HepG2 (cell line): ENCODE data around the gene MAGIX. TPM values are rescaled to one million over a fixed set of nuclear protein-coding genes. Genes with fewer than 3 reads are reported as not detected.

Experiments used
- DPF2 ChIP-seq: sonication (generic); formaldehyde crosslinking; IDR thresholded peaks from 2 replicates; pipeline ENCODE4 v1.4.0; 2020; ENCODE audit warnings: mild to moderate bottlenecking, low read depth, missing genetic modification reagents, borderline replicate concordance
- GZF1 ChIP-seq: sonication (generic); formaldehyde crosslinking; IDR thresholded peaks from 2 replicates; pipeline ENCODE4 v1.5.1; 2020; ENCODE audit warnings: mild to moderate bottlenecking, missing genetic modification reagents
- HNRNPL ChIP-seq: fragments of 200-400 bp; formaldehyde crosslinking; IDR thresholded peaks from 2 replicates; pipeline ENCODE4 v1.6.1; 2017; ENCODE audit warnings: mild to moderate bottlenecking, low read depth, low read length
- NFATC3 ChIP-seq: sonication (generic); formaldehyde crosslinking; IDR thresholded peaks from 2 replicates; pipeline ENCODE4 v1.5.1; 2020; ENCODE audit warnings: mild to moderate bottlenecking, missing genetic modification reagents
- RBFOX2 ChIP-seq: fragments of 200-400 bp; formaldehyde crosslinking; IDR thresholded peaks from 2 replicates; pipeline ENCODE4 v1.6.1; 2017; ENCODE audit warnings: low read depth, mild to moderate bottlenecking, low read length
- YEATS4 ChIP-seq: sonication (generic); formaldehyde crosslinking; IDR thresholded peaks from 2 replicates; pipeline ENCODE4 v1.4.0; 2020; ENCODE audit warnings: missing genetic modification reagents, borderline replicate concordance
- ZNF3 ChIP-seq: IDR thresholded peaks from 2 replicates; pipeline ENCODE4 v1.7.0; 2017; ENCODE audit warnings: inconsistent platforms
- ZNF720 ChIP-seq: sonication (generic); formaldehyde crosslinking; IDR thresholded peaks from 2 replicates; pipeline ENCODE4 v1.4.0; 2020; ENCODE audit warnings: missing genetic modification reagents
- polyA plus RNA-seq, 8 experiments: library from polyadenylated mRNA; depleted of rRNA in 3 of 8; stranded (reverse) in 7 of 8; unstranded in 1 of 8; fragments of >200 nt; fragmentation: Illumina TruSeq in 4 of 8; extraction: Trizol in 4 of 8; gene quantifications; 2 replicates each; pipeline versions ENCODE4 v1.2.1 to v1.2.3, GENCODE V29; 2011 to 2016; ENCODE audit warnings: low read depth in 4 of 8, missing spikeins in 1 of 8, mixed read lengths in 1 of 8; ENCODE audit not compliant: insufficient read depth in 1 of 8
- total RNA-seq, 5 experiments: library from RNA; depleted of rRNA; stranded (reverse); fragments of >200 nt; fragmentation: Illumina TruSeq; extraction: Trizol; gene quantifications; 2 replicates each; pipeline ENCODE4 v1.2.3, GENCODE V29; 2016; ENCODE audit warnings: low read depth in 1 of 5
- TF ChIP-seq, protein P1 (sequence below): sonication (generic); formaldehyde crosslinking; IDR thresholded peaks from 2 replicates; pipeline ENCODE4 v1.5.0; 2020; ENCODE audit warnings: mild to moderate bottlenecking, missing genetic modification reagents
- TF ChIP-seq, protein P2 (sequence below): IDR thresholded peaks from 2 replicates; pipeline ENCODE4 v1.6.1; 2016; ENCODE audit warnings: control low read depth
- TF ChIP-seq, protein P3 (sequence below): sonication (generic); formaldehyde crosslinking; IDR thresholded peaks from 2 replicates; pipeline ENCODE4 v1.9.0; 2022; ENCODE audit warnings: low read depth, missing genetic modification reagents
- TF ChIP-seq, protein P4 (sequence below): sonication (generic); formaldehyde crosslinking; IDR thresholded peaks from 2 replicates; pipeline ENCODE4 v1.5.0; 2020; ENCODE audit warnings: mild to moderate bottlenecking, missing genetic modification reagents, borderline replicate concordance
- TF ChIP-seq, protein P5 (sequence below): IDR thresholded peaks from 2 replicates; pipeline ENCODE4 v1.6.1; 2016; ENCODE audit warnings: missing biosample characterization, missing genetic modification reagents, low read depth

MAGIX gene
- total and polyA plus RNA-seq, 2 of the 13 experiments (the other 11 are each of a cell fraction or from before 2014, with no cell fraction given): 0.63 to 1.2 TPM

DNA sequence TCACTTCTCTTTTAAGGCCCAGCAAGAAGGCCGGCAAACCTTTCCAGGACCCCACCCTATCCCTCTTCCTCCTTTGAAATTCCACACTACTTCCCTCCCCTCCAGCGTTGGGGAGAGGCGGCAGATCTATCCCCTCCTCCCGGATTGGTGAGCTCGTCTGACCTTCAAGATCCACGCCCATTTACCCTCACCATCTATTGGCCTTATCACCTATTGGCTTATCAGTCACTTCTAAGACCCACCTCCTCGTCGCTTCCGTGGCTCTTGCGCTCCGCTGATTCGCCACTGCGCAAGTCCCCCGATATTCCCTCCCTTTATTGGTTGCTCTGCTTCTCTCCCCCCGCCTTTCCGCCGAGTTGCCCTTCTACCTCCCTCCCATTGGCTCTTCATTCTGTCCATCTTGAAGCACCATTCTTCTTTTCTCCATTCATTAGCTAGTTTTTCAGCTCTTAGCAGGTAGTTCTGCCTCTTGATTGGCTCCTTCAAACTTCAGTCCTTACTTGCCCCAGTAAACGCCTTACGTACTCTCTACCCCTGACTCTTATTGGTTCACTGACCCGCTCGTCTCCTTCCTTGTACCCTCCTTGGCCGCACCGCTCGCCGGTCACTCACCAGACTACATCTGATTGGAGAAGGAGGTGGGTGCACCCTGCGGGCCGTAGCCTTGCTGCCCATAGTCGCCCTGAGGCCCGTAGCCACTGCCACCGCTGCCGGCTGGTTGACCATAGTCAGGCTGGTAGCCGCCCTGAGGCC, 28.4 kb downstream of the MAGIX start (continued):
- TF ChIP-seq, protein P1, sequence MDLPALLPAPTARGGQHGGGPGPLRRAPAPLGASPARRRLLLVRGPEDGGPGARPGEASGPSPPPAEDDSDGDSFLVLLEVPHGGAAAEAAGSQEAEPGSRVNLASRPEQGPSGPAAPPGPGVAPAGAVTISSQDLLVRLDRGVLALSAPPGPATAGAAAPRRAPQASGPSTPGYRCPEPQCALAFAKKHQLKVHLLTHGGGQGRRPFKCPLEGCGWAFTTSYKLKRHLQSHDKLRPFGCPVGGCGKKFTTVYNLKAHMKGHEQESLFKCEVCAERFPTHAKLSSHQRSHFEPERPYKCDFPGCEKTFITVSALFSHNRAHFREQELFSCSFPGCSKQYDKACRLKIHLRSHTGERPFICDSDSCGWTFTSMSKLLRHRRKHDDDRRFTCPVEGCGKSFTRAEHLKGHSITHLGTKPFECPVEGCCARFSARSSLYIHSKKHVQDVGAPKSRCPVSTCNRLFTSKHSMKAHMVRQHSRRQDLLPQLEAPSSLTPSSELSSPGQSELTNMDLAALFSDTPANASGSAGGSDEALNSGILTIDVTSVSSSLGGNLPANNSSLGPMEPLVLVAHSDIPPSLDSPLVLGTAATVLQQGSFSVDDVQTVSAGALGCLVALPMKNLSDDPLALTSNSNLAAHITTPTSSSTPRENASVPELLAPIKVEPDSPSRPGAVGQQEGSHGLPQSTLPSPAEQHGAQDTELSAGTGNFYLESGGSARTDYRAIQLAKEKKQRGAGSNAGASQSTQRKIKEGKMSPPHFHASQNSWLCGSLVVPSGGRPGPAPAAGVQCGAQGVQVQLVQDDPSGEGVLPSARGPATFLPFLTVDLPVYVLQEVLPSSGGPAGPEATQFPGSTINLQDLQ: no peak
- no peak for TF ChIP-seq DPF2 (CRISPR knock-in tag)
- TF ChIP-seq, protein P2, sequence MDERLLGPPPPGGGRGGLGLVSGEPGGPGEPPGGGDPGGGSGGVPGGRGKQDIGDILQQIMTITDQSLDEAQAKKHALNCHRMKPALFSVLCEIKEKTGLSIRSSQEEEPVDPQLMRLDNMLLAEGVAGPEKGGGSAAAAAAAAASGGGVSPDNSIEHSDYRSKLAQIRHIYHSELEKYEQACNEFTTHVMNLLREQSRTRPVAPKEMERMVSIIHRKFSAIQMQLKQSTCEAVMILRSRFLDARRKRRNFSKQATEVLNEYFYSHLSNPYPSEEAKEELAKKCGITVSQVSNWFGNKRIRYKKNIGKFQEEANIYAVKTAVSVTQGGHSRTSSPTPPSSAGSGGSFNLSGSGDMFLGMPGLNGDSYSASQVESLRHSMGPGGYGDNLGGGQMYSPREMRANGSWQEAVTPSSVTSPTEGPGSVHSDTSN (CRISPR knock-in tag): peak; percentile 91
- TF ChIP-seq ZNF3 (CRISPR knock-in tag): no peak
- TF ChIP-seq HNRNPL: 0 out of 2 replicates have a peak, but pooled peaks have one; percentile 52
- no peak for TF ChIP-seq ZNF720 (CRISPR knock-in tag)
- TF ChIP-seq, protein P3, sequence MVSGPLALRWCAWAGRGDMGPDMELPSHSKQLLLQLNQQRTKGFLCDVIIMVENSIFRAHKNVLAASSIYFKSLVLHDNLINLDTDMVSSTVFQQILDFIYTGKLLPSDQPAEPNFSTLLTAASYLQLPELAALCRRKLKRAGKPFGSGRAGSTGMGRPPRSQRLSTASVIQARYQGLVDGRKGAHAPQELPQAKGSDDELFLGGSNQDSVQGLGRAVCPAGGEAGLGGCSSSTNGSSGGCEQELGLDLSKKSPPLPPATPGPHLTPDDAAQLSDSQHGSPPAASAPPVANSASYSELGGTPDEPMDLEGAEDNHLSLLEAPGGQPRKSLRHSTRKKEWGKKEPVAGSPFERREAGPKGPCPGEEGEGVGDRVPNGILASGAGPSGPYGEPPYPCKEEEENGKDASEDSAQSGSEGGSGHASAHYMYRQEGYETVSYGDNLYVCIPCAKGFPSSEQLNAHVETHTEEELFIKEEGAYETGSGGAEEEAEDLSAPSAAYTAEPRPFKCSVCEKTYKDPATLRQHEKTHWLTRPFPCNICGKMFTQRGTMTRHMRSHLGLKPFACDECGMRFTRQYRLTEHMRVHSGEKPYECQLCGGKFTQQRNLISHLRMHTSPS (CRISPR knock-in tag): no peak
- TF ChIP-seq, protein P4, sequence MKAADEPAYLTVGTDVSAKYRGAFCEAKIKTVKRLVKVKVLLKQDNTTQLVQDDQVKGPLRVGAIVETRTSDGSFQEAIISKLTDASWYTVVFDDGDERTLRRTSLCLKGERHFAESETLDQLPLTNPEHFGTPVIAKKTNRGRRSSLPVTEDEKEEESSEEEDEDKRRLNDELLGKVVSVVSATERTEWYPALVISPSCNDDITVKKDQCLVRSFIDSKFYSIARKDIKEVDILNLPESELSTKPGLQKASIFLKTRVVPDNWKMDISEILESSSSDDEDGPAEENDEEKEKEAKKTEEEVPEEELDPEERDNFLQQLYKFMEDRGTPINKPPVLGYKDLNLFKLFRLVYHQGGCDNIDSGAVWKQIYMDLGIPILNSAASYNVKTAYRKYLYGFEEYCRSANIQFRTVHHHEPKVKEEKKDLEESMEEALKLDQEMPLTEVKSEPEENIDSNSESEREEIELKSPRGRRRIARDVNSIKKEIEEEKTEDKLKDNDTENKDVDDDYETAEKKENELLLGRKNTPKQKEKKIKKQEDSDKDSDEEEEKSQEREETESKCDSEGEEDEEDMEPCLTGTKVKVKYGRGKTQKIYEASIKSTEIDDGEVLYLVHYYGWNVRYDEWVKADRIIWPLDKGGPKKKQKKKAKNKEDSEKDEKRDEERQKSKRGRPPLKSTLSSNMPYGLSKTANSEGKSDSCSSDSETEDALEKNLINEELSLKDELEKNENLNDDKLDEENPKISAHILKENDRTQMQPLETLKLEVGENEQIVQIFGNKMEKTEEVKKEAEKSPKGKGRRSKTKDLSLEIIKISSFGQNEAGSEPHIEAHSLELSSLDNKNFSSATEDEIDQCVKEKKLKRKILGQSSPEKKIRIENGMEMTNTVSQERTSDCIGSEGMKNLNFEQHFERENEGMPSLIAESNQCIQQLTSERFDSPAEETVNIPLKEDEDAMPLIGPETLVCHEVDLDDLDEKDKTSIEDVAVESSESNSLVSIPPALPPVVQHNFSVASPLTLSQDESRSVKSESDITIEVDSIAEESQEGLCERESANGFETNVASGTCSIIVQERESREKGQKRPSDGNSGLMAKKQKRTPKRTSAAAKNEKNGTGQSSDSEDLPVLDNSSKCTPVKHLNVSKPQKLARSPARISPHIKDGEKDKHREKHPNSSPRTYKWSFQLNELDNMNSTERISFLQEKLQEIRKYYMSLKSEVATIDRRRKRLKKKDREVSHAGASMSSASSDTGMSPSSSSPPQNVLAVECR (CRISPR knock-in tag): no peak; the same call in 1 of the 2 replicates
- TF ChIP-seq NFATC3 (CRISPR knock-in tag): no peak
- TF ChIP-seq RBFOX2: peak; percentile 87; the same call in 1 of the 2 replicates
- TF ChIP-seq YEATS4 (CRISPR knock-in tag): peak; percentile 11; the same call in 1 of the 2 replicates
- TF ChIP-seq GZF1 (CRISPR knock-in tag): no peak
- TF ChIP-seq, protein P5, sequence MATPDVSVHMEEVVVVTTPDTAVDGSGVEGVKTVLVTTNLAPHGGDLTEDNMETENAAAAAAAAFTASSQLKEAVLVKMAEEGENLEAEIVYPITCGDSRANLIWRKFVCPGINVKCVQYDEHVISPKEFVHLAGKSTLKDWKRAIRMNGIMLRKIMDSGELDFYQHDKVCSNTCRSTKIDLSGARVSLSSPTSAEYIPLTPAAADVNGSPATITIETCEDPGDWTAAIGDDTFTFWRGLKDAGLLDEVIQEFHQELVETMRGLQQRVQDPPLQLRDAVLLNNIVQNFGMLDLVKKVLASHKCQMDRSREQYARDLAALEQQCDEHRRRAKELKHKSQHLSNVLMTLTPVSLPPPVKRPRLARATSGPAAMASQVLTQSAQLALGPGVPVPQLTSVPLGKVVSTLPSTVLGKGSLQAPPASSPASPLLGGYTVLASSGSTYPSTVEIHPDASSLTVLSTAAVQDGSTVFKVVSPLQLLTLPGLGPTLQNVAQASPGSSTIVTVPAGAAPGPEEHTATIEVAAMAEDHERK (CRISPR knock-in tag): peak; percentile 50; the same call in 1 of the 2 replicates
